Measurements from ENCODE around the gene MICU2.

The MICU2 gene

GRCh38 chr13:21538753-21539152, 65.2 kb downstream of the MICU2 start:
- Histone ChIP-seq H3K4me1 (ENCODE audit: low read depth, poor library complexity, severe bottlenecking) (no peaks in the 10 kb centered on the region), H3K4me2 (no peak overlapping the region), H3K27ac (no peak overlapping the region), H3K4me3 (IDR thresholded peaks at IDR 0.05; ENCODE audit: insufficient read depth, low read depth, low read length) (no peak overlapping the region), H3K36me3 (ENCODE audit: insufficient read depth) (no peaks in the 10 kb centered on the region), H3K9ac (no peak overlapping the region), H3K27me3 (ENCODE audit: insufficient read depth, low read depth) (no peaks in the 10 kb centered on the region), H2AFZ (ENCODE audit: low read depth) (no peak overlapping the region), H3K79me2 (ENCODE audit: insufficient read depth, low read depth) (no peaks in the 10 kb centered on the region), H4K20me1 (ENCODE audit: insufficient read depth) (no peaks in the 10 kb centered on the region)
- no peak for TF ChIP-seq CTCF (conservative IDR thresholded peaks at IDR 0.05; ENCODE audit: low read depth, low read length)

GRCh38 chr13:21538280-21538679, 65.7 kb downstream of the MICU2 start:
- H2AFZ ChIP-seq (ENCODE audit: low read depth), result no peak overlapping the region

GRCh38 chr13:21537105-21537504, 66.9 kb downstream of the MICU2 start:
- Histone ChIP-seq H2AFZ (ENCODE audit: low read depth) (no peak overlapping the region), H3K9ac (no peak overlapping the region), H4K20me1 (ENCODE audit: insufficient read depth) (no peaks in the 10 kb centered on the region), H3K4me2 (no peak overlapping the region), H3K4me1 (ENCODE audit: low read depth, poor library complexity, severe bottlenecking) (no peaks in the 10 kb centered on the region), H3K36me3 (ENCODE audit: insufficient read depth) (no peaks in the 10 kb centered on the region), H3K27ac (no peak overlapping the region), H3K27me3 (ENCODE audit: insufficient read depth, low read depth) (no peaks in the 10 kb centered on the region), H3K79me2 (ENCODE audit: insufficient read depth, low read depth) (no peaks in the 10 kb centered on the region), H3K4me3 (IDR thresholded peaks at IDR 0.05; ENCODE audit: insufficient read depth, low read depth, low read length) (no peak overlapping the region)
- no peak for TF ChIP-seq CTCF (conservative IDR thresholded peaks at IDR 0.05; ENCODE audit: low read depth, low read length)

More at GRCh38 chr13:21538280-21538679, 65.7 kb downstream of the MICU2 start:
- Histone ChIP-seq H3K4me2 (no peak overlapping the region), H3K27me3 (ENCODE audit: insufficient read depth, low read depth) (no peaks in the 10 kb centered on the region), H3K9ac (no peak overlapping the region), H3K79me2 (ENCODE audit: insufficient read depth, low read depth) (no peaks in the 10 kb centered on the region), H3K4me3 (IDR thresholded peaks at IDR 0.05; ENCODE audit: insufficient read depth, low read depth, low read length) (no peak overlapping the region), H3K27ac (no peak overlapping the region), H3K36me3 (ENCODE audit: insufficient read depth) (no peaks in the 10 kb centered on the region), H3K4me1 (ENCODE audit: low read depth, poor library complexity, severe bottlenecking) (no peaks in the 10 kb centered on the region), H4K20me1 (ENCODE audit: insufficient read depth) (no peaks in the 10 kb centered on the region)
- no peak for TF ChIP-seq CTCF (conservative IDR thresholded peaks at IDR 0.05; ENCODE audit: low read depth, low read length)

- Histone ChIP-seq H3K36me3 (ENCODE audit: insufficient read depth) (no peaks in the 10 kb centered on the region), H2AFZ (ENCODE audit: low read depth) (no peak overlapping the region), H3K27me3 (ENCODE audit: insufficient read depth, low read depth) (no peaks in the 10 kb centered on the region), H3K4me2 (no peak overlapping the region), H3K27ac (no peak overlapping the region), H3K9ac (no peak overlapping the region), H3K79me2 (ENCODE audit: insufficient read depth, low read depth) (no peaks in the 10 kb centered on the region), H3K4me3 (IDR thresholded peaks at IDR 0.05; ENCODE audit: insufficient read depth, low read depth, low read length) (no peak overlapping the region), H4K20me1 (ENCODE audit: insufficient read depth) (no peaks in the 10 kb centered on the region), H3K4me1 (ENCODE audit: low read depth, poor library complexity, severe bottlenecking) (no peaks in the 10 kb centered on the region)
- TF ChIP-seq CTCF (conservative IDR thresholded peaks at IDR 0.05; ENCODE audit: low read depth, low read length), result no peak
These were observed 69.2 kb downstream of the MICU2 start for GRCh38 chr13:21534760-21535159.

All from KMS-11 (cell line).